ENCODE results near the gene MKRN1. TPM values are rescaled to one million over a fixed set of nuclear protein-coding genes. Genes with fewer than 3 reads are reported as not detected.
A peak's percentile ranks its signal among the peaks of the same experiment; 100 is the strongest.

MKRN1 gene
- total RNA-seq, 1 experiment from 2014 or later = 87.9 TPM

- POLR2A ChIA-PET = no interaction called here
These were observed 43.9 kb downstream of the MKRN1 start for GRCh38 chr7:140435252-140435895.

GRCh38 chr7:140433396-140433795 is 45.9 kb downstream of the MKRN1 start:
- POLR2A ChIA-PET = no interaction called here
- no peak for DNase-seq (ENCODE audit: low read depth, low spot score)
- CTCF ChIA-PET = interaction anchor here (0.9 kb wide), 1 partner anchor 11 kb away, joined by 3 read pairs; no protein-coding TSS in a partner anchor
- Histone ChIP-seq H3K36me3 (ENCODE audit: control insufficient read depth, insufficient read depth, low read length) (no peaks in the 10 kb centered on the region), H3K27ac (ENCODE audit: low read length) (no peak overlapping the region), H3K9me3 (ENCODE audit: control insufficient read depth, insufficient read depth, low read depth, low read length) (no peaks in the 10 kb centered on the region), H3K27me3 (ENCODE audit: control insufficient read depth, insufficient read depth, low read length) (no peaks in the 10 kb centered on the region), H3K4me1 (ENCODE audit: control insufficient read depth, insufficient read depth, low read length) (no peaks in the 10 kb centered on the region), H3K4me3 (ENCODE audit: low read depth in 2 of 2, low read length in 2 of 2) (no peak overlapping the region)
- intact Hi-C loops (cut with micrococcal nuclease; ENCODE audit: unreplicated experiment) = no loop called here
- TF ChIP-seq POLR2AphosphoS5 (IDR thresholded peaks at IDR 0.05; ENCODE audit: low read depth, low read length) (no peak), REST (IDR thresholded peaks at IDR 0.05; ENCODE audit: insufficient read depth in 1 of 2, low read depth in 2 of 2, low read length in 1 of 2) (no peak), CTCF (IDR thresholded peaks at IDR 0.05) (no peak), SIN3A (IDR thresholded peaks at IDR 0.05; ENCODE audit: borderline replicate concordance, insufficient read depth, low read depth, low read length) (no peak), TCF7L2 (IDR thresholded peaks at IDR 0.05; ENCODE audit: low read depth, low read length) (no peak)
- no TSS peak for BruUV-seq (replicated peaks)
- 0 out of 2 replicates have a peak, but pooled peaks have one; percentile 30 for ATAC-seq
- in situ Hi-C loops (cut with HindIII; ENCODE audit: low pct_unique_long_range_greater_than_20kb, low sequenced_read_pairs) = no loop called here

More at GRCh38 chr7:140435252-140435895, 43.9 kb downstream of the MKRN1 start:
- Histone ChIP-seq H3K4me3 (ENCODE audit: low read depth in 2 of 2, low read length in 2 of 2) (no peak overlapping the region), H3K27me3 (ENCODE audit: control insufficient read depth, insufficient read depth, low read length) (no peaks in the 10 kb centered on the region), H3K9me3 (ENCODE audit: control insufficient read depth, insufficient read depth, low read depth, low read length) (no peaks in the 10 kb centered on the region), H3K36me3 (ENCODE audit: control insufficient read depth, insufficient read depth, low read length) (no peaks in the 10 kb centered on the region), H3K4me1 (ENCODE audit: control insufficient read depth, insufficient read depth, low read length) (no peaks in the 10 kb centered on the region), H3K27ac (ENCODE audit: low read length) (no peak overlapping the region)
- no peak for DNase-seq (ENCODE audit: low read depth, low spot score)
- CTCF ChIA-PET = no interaction called here
- in situ Hi-C loops (cut with HindIII; ENCODE audit: low pct_unique_long_range_greater_than_20kb, low sequenced_read_pairs) = no loop called here
- ATAC-seq = no peak
- no TSS peak for BruUV-seq (replicated peaks)
- intact Hi-C loops (cut with micrococcal nuclease; ENCODE audit: unreplicated experiment) = no loop called here
- TF ChIP-seq TCF7L2 (IDR thresholded peaks at IDR 0.05; ENCODE audit: low read depth, low read length) (no peak), REST (IDR thresholded peaks at IDR 0.05; ENCODE audit: insufficient read depth in 1 of 2, low read depth in 2 of 2, low read length in 1 of 2) (no peak), POLR2AphosphoS5 (IDR thresholded peaks at IDR 0.05; ENCODE audit: low read depth, low read length) (no peak), SIN3A (IDR thresholded peaks at IDR 0.05; ENCODE audit: borderline replicate concordance, insufficient read depth, low read depth, low read length) (no peak), CTCF (IDR thresholded peaks at IDR 0.05) (no peak)
